ENCODE results near the gene AHSA1.

AHSA1 gene

GRCh38 chr14:77473921-77474320, 16.0 kb downstream of the AHSA1 start:
- no peak for DNase-seq (ENCODE audit: low read depth)

DNA sequence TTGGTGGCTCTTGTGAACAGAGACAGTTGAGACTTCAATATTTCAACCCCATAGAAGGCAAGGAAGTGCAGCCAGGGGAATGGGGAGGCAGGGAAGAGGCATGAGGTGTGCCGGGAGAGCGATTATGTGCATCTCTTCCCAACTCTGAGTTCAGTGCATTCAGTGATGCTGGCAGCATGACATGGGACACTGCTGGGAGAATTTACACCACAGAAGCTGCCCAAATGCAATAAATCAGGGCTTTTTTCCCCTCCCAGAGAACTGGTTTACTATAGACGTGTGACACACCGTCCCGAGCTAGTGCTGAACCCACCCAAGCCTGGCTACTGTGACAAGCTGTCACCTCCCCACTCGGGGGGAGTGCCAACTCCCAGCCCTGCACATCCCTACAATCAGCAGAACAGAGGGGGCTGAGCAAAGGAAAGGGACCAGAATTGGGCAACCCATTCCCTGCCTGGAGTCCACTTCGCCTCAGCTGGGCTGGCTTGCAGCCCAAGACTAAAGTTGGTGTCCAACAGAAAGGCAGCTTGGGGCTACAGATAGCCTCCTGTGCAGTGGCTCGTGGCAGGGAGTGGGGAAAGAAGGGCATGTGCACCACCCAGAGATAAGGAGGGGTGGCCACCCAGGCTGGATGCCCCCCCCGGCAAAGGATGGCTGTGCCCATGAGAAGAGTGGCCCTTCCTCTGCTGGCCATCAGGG, 16.7 kb downstream of the AHSA1 start:
- DNase-seq (ENCODE audit: low read depth), result no peak

GRCh38 chr14:77475432-77476115, 17.7 kb downstream of the AHSA1 start:
- no peak for DNase-seq (ENCODE audit: low read depth)

GRCh38 chr14:77478029-77478428, 20.1 kb downstream of the AHSA1 start:
- no peak for DNase-seq (ENCODE audit: low read depth)

DNA sequence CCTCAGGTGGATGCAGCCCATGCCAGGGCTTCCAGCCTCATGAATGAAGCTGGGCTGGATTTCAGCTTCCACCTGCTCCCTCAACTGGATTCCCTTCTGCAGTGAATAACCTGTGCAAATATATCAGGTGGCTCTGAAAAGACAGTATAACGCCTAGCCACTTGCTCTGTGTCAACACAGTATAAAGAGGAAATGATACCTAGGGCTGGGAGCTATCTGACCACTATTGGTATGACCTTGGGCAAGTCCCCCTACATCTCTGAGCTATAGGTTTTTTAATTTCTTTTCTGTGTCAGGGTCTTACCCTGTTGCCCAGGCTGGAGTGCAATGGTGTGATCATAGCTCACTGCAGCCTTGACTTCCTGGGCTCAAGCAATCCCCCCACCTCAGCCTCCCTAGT, 20.9 kb downstream of the AHSA1 start:
- no peak for DNase-seq (ENCODE audit: low read depth)

DNA sequence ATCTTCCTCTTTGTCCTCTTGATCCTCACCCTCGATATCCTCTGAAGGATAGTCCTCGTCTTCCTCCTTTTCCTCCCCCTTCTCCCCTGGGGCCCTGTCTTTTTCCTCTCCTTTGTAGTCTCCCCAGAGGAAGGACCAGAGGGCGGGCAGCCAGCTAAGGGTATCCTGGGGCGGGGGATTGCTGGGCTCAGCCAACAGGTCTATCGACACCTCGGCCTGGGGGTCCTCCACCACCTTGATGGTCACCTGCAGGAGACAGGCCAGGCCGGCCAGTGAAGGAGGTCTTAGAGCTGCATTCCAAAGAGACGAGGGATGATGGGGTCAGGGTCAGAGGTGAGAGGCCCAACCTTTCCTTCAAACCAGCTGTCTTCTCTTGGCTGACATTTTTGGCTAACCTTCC, 24.5 kb downstream of the AHSA1 start:
- no peak for DNase-seq (ENCODE audit: low read depth)

GRCh38 chr14:77485256-77485655, 27.4 kb downstream of the AHSA1 start:
- no peak for DNase-seq (ENCODE audit: low read depth)

DNA sequence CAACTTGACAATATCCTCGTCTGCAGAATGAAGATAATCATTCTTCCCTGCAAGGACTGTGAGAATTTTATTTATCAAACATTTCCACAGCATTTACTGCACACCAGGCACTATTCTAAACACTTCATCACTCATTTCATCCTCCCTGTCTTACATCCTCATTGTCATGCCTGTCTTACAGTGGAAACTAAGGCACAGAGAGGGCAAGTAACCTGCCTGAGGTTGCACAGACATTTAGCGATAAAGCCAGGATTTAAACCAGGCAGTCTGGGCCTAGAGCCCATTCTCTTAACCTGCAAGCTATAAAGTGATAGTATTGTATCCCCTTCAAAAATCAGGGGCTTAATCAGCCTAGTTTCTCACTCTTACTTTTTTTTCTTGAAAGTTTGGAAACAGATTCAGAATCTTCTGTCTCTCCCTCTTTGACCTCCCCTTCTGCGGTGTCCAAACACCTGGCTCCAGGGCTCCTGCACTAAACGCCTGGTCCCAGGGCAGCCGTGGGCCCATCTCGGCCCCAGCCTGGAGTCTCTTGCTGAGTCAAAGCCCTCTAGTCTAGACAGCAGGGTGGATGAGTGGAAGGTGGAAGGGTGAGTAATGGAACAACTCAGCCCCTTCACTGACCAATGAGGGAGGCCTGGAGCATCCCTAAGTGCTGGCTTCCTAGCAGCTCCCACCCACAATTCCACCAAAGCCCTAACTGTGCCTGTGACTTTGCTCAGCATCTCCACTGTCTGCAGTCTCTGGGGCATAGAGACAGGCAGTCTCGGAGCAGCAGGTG, 28.2 kb downstream of the AHSA1 start:
- no peak for DNase-seq (ENCODE audit: low read depth)

DNA sequence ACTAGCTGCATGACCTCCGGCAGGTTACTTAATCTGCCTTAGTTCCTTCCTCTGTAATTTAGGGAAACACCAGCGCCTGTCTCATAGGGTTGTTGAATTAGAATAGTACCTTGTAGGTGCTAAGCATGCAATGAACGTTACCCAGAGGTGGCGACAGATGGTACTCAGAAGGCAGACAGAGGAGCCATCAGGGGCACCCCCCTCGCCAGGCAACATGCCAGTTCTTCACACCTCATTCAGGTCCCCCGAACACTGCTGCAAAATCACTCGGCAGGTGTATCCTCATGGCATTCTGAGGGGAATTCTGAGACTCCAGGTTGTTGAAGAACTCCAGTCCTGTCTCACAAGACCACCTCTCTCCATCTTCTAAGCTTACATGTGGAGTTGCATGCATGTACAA, 30.7 kb downstream of the AHSA1 start:
- DNase-seq (ENCODE audit: low read depth), result no peak

DNA sequence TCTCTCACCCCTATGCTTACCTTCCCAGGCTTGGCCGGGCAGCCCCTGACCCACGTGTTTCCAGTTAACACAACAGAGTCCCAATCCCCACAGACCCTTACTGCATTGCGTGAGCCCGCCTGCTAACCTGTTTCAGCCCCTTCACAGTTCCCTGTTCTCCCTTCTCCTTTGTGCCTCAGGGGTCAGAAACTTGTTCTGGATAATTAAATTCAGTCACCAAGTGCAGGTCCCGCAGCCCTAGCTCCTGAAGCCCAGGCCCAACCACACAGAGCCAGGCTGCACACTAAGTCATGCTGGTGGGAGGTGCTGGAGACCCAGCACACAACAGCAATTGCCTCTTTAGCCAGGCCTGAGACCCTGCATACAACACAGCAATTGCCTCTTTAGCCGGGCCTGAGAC, 31.1 kb downstream of the AHSA1 start:
- DNase-seq (ENCODE audit: low read depth), result no peak

GRCh38 chr14:77490347-77490986, 32.6 kb downstream of the AHSA1 start:
- no peak for DNase-seq (ENCODE audit: low read depth)

GRCh38 chr14:77491056-77491455, 33.2 kb downstream of the AHSA1 start:
- DNase-seq (ENCODE audit: low read depth), result no peak

DNA sequence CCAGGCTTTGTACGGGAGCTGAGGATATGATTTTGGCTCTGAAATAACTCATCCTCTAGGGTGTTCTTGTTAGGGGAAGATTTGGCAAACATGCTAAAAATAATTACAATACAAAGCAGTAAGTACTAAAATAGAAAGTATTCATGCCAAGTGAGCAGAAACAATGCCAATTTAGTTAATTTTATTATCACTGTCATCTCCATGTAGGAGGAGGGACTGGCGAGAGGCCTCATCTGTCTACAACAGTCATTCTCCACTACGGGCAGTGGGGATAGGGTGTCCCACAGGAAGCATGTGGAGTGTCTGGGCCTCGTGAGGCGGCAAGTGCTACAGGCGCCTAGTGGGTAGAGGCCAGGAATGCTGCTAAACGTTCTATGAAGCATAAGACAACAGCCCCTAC, 37.4 kb downstream of the AHSA1 start:
- no peak for DNase-seq (ENCODE audit: low read depth)

- no peak for DNase-seq (ENCODE audit: low read depth)
These were observed 40.5 kb downstream of the AHSA1 start, which contains the start of gene ISM2 for GRCh38 chr14:77498120-77498979. ISM2 (minus strand) TSS chr14:77498816; CDS start chr14:77498793, 23 bp downstream.

- DNase-seq (ENCODE audit: low read depth), result no peak
These were observed 41.2 kb downstream of the AHSA1 start for GRCh38 chr14:77498984-77499527.

- no peak for DNase-seq (ENCODE audit: low read depth)
These were observed 44.4 kb downstream of the AHSA1 start for GRCh38 chr14:77502109-77502782.

GRCh38 chr14:77503138-77503537, 45.2 kb downstream of the AHSA1 start:
- no peak for DNase-seq (ENCODE audit: low read depth)

- no peak for DNase-seq (ENCODE audit: low read depth)
These were observed 47.1 kb downstream of the AHSA1 start for GRCh38 chr14:77505031-77505430.

DNA sequence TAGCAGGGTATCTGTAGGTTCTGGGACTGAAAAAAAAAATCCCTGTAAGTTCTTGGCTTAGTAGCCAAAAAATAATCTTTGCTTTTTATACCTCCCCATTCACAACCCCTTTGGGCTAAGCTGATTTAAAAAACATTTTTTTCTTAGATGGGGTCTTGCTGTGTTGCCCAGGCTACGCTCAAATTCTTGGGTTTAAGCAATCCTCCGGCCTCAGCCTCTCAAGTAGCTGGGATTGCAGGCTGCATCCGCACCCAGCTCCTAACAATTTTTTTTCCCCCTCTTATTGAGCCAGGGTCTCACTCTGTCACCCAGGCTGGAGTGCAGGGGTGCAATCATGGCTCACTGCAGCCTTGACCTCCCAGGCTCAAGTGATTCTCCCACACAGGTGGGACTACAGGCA, 49.9 kb downstream of the AHSA1 start:
- DNase-seq (ENCODE audit: low read depth), result no peak

DNA sequence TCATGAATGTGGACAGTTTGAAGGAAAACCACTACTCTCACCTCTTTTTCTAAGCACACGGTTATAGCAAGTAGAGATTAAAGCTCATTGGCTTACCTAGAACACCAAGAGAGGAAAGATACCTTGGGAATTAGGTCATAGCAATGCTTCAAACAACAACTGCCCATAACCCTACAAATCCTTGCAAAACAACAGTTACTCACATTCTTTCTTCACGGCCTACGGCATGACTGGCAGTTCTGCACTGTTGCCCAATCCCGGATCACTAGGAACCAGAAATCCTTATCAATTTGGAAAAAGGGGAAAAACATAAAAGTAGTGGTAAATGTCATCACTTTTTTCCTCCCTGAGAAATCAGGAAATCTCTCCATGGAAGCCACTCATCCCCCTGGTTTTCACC, 50.4 kb downstream of the AHSA1 start:
- no peak for DNase-seq (ENCODE audit: low read depth)

DNA sequence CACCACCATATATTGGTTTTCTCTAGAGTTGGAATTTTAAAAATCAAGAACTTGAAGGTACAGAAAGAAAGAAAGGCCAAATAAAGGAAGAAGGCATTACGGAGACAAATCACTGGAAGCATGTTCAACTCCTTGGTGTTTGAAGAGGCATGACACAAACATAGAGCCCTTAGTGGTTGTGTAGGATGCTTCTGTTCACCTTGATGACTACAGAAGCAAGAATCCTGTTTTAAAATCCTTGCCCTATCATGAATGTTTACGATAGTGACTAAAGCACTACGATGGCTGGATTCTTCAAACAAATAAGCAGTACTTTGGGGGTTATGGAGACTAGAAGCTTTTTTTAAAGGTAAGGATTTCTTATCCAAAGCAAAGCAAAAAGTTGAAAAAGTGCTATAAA, 51.0 kb downstream of the AHSA1 start:
- DNase-seq (ENCODE audit: low read depth), result no peak
